Measurements from ENCODE around the gene HARS2.
"Not testable (repeated sequence)": the region's sequence is repeated elsewhere in the genome, so short reads cannot be mapped to it uniquely, and the experiment has no call there.

Gene HARS2

GRCh38 chr5:140700177-140701144 is 9.2 kb downstream of the HARS2 start, which contains the start of gene ZMAT2:
TSS of gene ZMAT2 (plus strand) at chr5:140700447. CDS start at chr5:140700461, 14 bp downstream.
- Histone ChIP-seq H3K9me3 (ENCODE audit: control insufficient read depth in 2 of 2, low read length in 2 of 2) (no peaks in the 10 kb centered on the region), H3K4me3 (ENCODE audit: low read length in 2 of 2) (peak within 1 kb of the TSS; percentile 89 to 96), H3K9ac (ENCODE audit: low read length in 2 of 2) (peak within 1 kb of the TSS; percentile 82 to 96), H3K27ac (ENCODE audit: low read length) (peak within 1 kb of the TSS; percentile 70), H3K4me1 (ENCODE audit: control insufficient read depth, insufficient read depth, low read length) (peaks cover 14% of the 10 kb centered on the region), H3K27me3 (ENCODE audit: control insufficient read depth in 1 of 2, insufficient read depth in 2 of 2, low read length in 2 of 2) (no peaks in the 10 kb centered on the region), H3K36me3 (ENCODE audit: control insufficient read depth in 2 of 2, insufficient read depth in 2 of 2, low read length in 2 of 2) (peaks cover 58 to 61% of the 10 kb centered on the region in 2 donors)

- H3K27me3 ChIP-seq (ENCODE audit: control insufficient read depth in 1 of 2, insufficient read depth in 2 of 2, low read length in 2 of 2): no peaks in the 10 kb centered on the region
Measured at GRCh38 chr5:140707812-140708211, 16.6 kb downstream of the HARS2 start.

GRCh38 chr5:140708787-140709186 is 17.5 kb downstream of the HARS2 start:
- H3K36me3 ChIP-seq (ENCODE audit: control insufficient read depth in 2 of 2, insufficient read depth in 2 of 2, low read length in 2 of 2): peaks cover 19 to 22% of the 10 kb centered on the region in 2 donors
- not testable (repeated sequence) for H3K4me3 ChIP-seq (ENCODE audit: low read length in 2 of 2); H3K27me3 ChIP-seq (ENCODE audit: control insufficient read depth in 1 of 2, insufficient read depth in 2 of 2, low read length in 2 of 2); H3K9ac ChIP-seq (ENCODE audit: low read length in 2 of 2); H3K9me3 ChIP-seq (ENCODE audit: control insufficient read depth in 2 of 2, low read length in 2 of 2); H3K27ac ChIP-seq (ENCODE audit: low read length); H3K4me1 ChIP-seq (ENCODE audit: control insufficient read depth, insufficient read depth, low read length)

More at GRCh38 chr5:140707812-140708211, 16.6 kb downstream of the HARS2 start:
- Histone ChIP-seq H3K4me3 (ENCODE audit: low read length in 2 of 2) (no peak overlapping the region), H3K4me1 (ENCODE audit: control insufficient read depth, insufficient read depth, low read length) (no peaks in the 10 kb centered on the region), H3K9me3 (ENCODE audit: control insufficient read depth in 2 of 2, low read length in 2 of 2) (no peaks in the 10 kb centered on the region), H3K27ac (ENCODE audit: low read length) (no peak overlapping the region), H3K36me3 (ENCODE audit: control insufficient read depth in 2 of 2, insufficient read depth in 2 of 2, low read length in 2 of 2) (peaks cover 26 to 28% of the 10 kb centered on the region in 2 donors), H3K9ac (ENCODE audit: low read length in 2 of 2) (no peak overlapping the region)

GRCh38 chr5:140710899-140711552 is 19.8 kb downstream of the HARS2 start:
- Histone ChIP-seq H3K27me3 (ENCODE audit: control insufficient read depth in 1 of 2, insufficient read depth in 2 of 2, low read length in 2 of 2) (no peaks in the 10 kb centered on the region), H3K27ac (ENCODE audit: low read length) (peak overlapping the region; percentile 82), H3K9ac (ENCODE audit: low read length in 2 of 2) (peak overlapping the region; percentile 71 to 75), H3K36me3 (ENCODE audit: control insufficient read depth in 2 of 2, insufficient read depth in 2 of 2, low read length in 2 of 2) (peaks cover 4 to 5% of the 10 kb centered on the region in 2 donors), H3K9me3 (ENCODE audit: control insufficient read depth in 2 of 2, low read length in 2 of 2) (no peaks in the 10 kb centered on the region), H3K4me3 (ENCODE audit: low read length in 2 of 2) (peak overlapping the region; percentile 81 to 82), H3K4me1 (ENCODE audit: control insufficient read depth, insufficient read depth, low read length) (no peaks in the 10 kb centered on the region)

- H3K27ac ChIP-seq (ENCODE audit: low read length): no peak overlapping the region
Measured at GRCh38 chr5:140711794-140712193, 20.5 kb downstream of the HARS2 start.

GRCh38 chr5:140713562-140714094 is 22.4 kb downstream of the HARS2 start:
- Histone ChIP-seq H3K9me3 (ENCODE audit: control insufficient read depth in 2 of 2, low read length in 2 of 2) (no peaks in the 10 kb centered on the region), H3K27me3 (ENCODE audit: control insufficient read depth in 1 of 2, insufficient read depth in 2 of 2, low read length in 2 of 2) (no peaks in the 10 kb centered on the region), H3K36me3 (ENCODE audit: control insufficient read depth in 2 of 2, insufficient read depth in 2 of 2, low read length in 2 of 2) (no peaks in the 10 kb centered on the region), H3K4me3 (ENCODE audit: low read length in 2 of 2) (no peak overlapping the region), H3K27ac (ENCODE audit: low read length) (no peak overlapping the region), H3K9ac (ENCODE audit: low read length in 2 of 2) (no peak overlapping the region), H3K4me1 (ENCODE audit: control insufficient read depth, insufficient read depth, low read length) (no peaks in the 10 kb centered on the region)

More at GRCh38 chr5:140711794-140712193, 20.5 kb downstream of the HARS2 start:
- H3K9me3 ChIP-seq (ENCODE audit: control insufficient read depth in 2 of 2, low read length in 2 of 2): no peaks in the 10 kb centered on the region
- H3K9ac ChIP-seq (ENCODE audit: low read length in 2 of 2): no peak overlapping the region
- H3K36me3 ChIP-seq (ENCODE audit: control insufficient read depth in 2 of 2, insufficient read depth in 2 of 2, low read length in 2 of 2): no peaks in the 10 kb centered on the region
- H3K27me3 ChIP-seq (ENCODE audit: control insufficient read depth in 1 of 2, insufficient read depth in 2 of 2, low read length in 2 of 2): no peaks in the 10 kb centered on the region
- peak overlapping the region in 1 of 2 donors; percentile 82 for H3K4me3 ChIP-seq (ENCODE audit: low read length in 2 of 2)
- H3K4me1 ChIP-seq (ENCODE audit: control insufficient read depth, insufficient read depth, low read length): no peaks in the 10 kb centered on the region

GRCh38 chr5:140716238-140716637 is 25.0 kb downstream of the HARS2 start:
- not testable (repeated sequence) for H3K4me1 ChIP-seq (ENCODE audit: control insufficient read depth, insufficient read depth, low read length); H3K9me3 ChIP-seq (ENCODE audit: control insufficient read depth in 2 of 2, low read length in 2 of 2); H3K27me3 ChIP-seq (ENCODE audit: control insufficient read depth in 1 of 2, insufficient read depth in 2 of 2, low read length in 2 of 2); H3K4me3 ChIP-seq (ENCODE audit: low read length in 2 of 2); H3K36me3 ChIP-seq (ENCODE audit: control insufficient read depth in 2 of 2, insufficient read depth in 2 of 2, low read length in 2 of 2); H3K9ac ChIP-seq (ENCODE audit: low read length in 2 of 2); H3K27ac ChIP-seq (ENCODE audit: low read length)

- no peaks in the 10 kb centered on the region for H3K36me3 ChIP-seq (ENCODE audit: control insufficient read depth in 2 of 2, insufficient read depth in 2 of 2, low read length in 2 of 2)
- no peak overlapping the region for H3K27ac ChIP-seq (ENCODE audit: low read length)
- no peak overlapping the region for H3K4me3 ChIP-seq (ENCODE audit: low read length in 2 of 2)
- H3K4me1 ChIP-seq (ENCODE audit: control insufficient read depth, insufficient read depth, low read length): no peaks in the 10 kb centered on the region
- no peaks in the 10 kb centered on the region for H3K9me3 ChIP-seq (ENCODE audit: control insufficient read depth in 2 of 2, low read length in 2 of 2)
- H3K9ac ChIP-seq (ENCODE audit: low read length in 2 of 2): no peak overlapping the region
- H3K27me3 ChIP-seq (ENCODE audit: control insufficient read depth in 1 of 2, insufficient read depth in 2 of 2, low read length in 2 of 2): no peaks in the 10 kb centered on the region
Measured at GRCh38 chr5:140718266-140718592, 27.0 kb downstream of the HARS2 start.

GRCh38 chr5:140720738-140721137 is 29.5 kb downstream of the HARS2 start:
- not testable (repeated sequence) for H3K27me3 ChIP-seq (ENCODE audit: control insufficient read depth in 1 of 2, insufficient read depth in 2 of 2, low read length in 2 of 2); H3K36me3 ChIP-seq (ENCODE audit: control insufficient read depth in 2 of 2, insufficient read depth in 2 of 2, low read length in 2 of 2)

GRCh38 chr5:140721395-140721794 is 30.1 kb downstream of the HARS2 start:
- not testable (repeated sequence) for H3K27me3 ChIP-seq (ENCODE audit: control insufficient read depth in 1 of 2, insufficient read depth in 2 of 2, low read length in 2 of 2); H3K4me3 ChIP-seq (ENCODE audit: low read length in 2 of 2); H3K27ac ChIP-seq (ENCODE audit: low read length); H3K36me3 ChIP-seq (ENCODE audit: control insufficient read depth in 2 of 2, insufficient read depth in 2 of 2, low read length in 2 of 2); H3K9me3 ChIP-seq (ENCODE audit: control insufficient read depth in 2 of 2, low read length in 2 of 2); H3K4me1 ChIP-seq (ENCODE audit: control insufficient read depth, insufficient read depth, low read length); H3K9ac ChIP-seq (ENCODE audit: low read length in 2 of 2)

More at GRCh38 chr5:140720738-140721137, 29.5 kb downstream of the HARS2 start:
- H3K9me3 ChIP-seq (ENCODE audit: control insufficient read depth in 2 of 2, low read length in 2 of 2); H3K27ac ChIP-seq (ENCODE audit: low read length); H3K4me3 ChIP-seq (ENCODE audit: low read length in 2 of 2); H3K9ac ChIP-seq (ENCODE audit: low read length in 2 of 2); H3K4me1 ChIP-seq (ENCODE audit: control insufficient read depth, insufficient read depth, low read length): not testable (repeated sequence)

Data from stomach smooth muscle (tissue), 2 donors.